GM18511 (cell line): ENCODE data around the gene ZNF711.
"Not testable (repeated sequence)": the region's sequence is repeated elsewhere in the genome, so short reads cannot be mapped to it uniquely, and the experiment has no call there.

Experiments
- ATAC-seq: cut with Tn5 transposase; IDR thresholded peaks from one replicate; pipeline ENCODE4 v1.9.1; 2021; ENCODE audit warnings: mild to moderate bottlenecking, moderate library complexity; ENCODE audit not compliant: unreplicated experiment

The ZNF711 gene

DNA sequence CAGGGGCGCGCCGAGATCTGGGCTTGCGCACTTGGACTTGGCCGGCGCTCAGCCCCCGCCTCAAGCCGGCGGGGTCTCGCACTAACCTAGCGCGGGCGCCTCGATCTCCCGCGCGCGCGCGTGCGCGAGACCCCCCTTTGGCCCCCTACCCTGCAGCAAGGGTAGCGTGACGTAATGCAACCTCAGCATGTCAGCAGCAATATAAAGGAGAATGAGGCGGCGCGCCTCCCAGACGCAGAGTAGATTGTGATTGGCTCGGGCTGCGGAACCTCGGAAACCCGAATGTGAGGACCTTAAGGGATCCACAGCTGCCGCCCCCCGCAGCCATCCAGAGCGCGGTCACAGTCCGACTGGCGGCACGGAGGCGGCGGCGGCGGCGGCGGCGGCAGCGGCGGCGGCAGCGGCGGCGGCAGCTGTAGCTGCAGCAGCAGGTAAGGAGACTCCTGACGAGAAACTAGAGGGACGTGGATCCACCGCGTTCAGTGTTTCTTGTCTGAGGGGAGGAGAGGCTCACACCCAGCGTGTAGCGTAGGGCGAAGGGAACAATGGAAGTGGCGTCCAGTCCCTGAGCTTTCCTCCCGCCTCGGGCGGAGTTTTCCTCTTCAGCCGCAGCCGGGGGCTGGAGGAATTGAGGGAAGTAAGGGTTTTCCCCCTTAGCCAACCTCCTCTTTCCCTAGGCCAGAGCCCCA is at the start of gene ZNF711, which contains the start of gene SATL1:
ZNF711 (plus strand) TSS at position 231 of the 689 bp plus-strand sequence. CDS start 3,582 bp downstream, outside the sequence.
SATL1 (minus strand) TSS at position 19 of the 689 bp plus-strand sequence. CDS start 134,811 bp downstream, outside the sequence.
- ATAC-seq, result peak; percentile 59

DNA sequence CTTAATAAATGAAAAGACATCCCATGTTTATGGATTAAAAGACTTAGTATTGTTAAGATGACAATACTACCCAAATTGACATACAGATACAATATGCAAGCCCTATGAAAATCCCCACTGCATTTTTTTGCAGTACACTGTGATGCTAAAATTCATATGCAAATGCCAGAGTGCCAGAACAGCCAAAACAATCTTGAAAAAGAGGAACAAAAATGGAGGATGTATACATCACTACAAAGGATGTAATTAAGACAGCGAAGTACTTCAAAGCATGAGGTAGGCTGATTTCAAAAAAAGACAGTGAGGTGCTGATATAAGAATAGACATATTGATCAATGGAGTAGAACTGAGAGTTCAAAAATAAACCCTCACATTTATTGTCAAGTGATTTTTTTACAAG is 47.5 kb upstream of the ZNF711 start:
- no peak for ATAC-seq

DNA sequence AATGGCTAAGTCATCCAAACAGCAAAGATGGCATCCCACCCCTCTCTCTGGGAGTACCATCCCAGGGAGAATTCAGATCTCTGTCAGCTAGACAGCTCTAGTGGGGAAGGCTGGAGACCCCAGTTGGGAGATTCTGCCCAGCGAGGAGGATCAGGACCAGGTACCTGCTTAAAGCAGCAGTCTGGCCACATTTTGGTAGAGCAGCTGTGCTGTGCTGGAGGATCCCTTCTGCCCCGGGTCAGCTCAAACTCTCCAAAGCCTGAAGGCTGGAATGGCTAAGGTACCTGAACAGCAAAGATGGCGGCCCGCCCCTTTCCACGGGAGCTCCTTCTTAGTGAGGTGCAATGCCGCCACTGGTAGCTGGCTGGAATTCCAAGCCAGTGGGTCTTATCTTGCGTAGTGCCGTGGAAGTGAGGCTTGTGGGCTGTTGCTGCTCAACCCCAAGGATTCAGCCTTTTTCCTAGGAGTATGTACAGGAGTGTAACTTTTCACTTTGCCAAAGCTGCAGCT is 40.3 kb upstream of the ZNF711 start:
- ATAC-seq, result no peak

DNA sequence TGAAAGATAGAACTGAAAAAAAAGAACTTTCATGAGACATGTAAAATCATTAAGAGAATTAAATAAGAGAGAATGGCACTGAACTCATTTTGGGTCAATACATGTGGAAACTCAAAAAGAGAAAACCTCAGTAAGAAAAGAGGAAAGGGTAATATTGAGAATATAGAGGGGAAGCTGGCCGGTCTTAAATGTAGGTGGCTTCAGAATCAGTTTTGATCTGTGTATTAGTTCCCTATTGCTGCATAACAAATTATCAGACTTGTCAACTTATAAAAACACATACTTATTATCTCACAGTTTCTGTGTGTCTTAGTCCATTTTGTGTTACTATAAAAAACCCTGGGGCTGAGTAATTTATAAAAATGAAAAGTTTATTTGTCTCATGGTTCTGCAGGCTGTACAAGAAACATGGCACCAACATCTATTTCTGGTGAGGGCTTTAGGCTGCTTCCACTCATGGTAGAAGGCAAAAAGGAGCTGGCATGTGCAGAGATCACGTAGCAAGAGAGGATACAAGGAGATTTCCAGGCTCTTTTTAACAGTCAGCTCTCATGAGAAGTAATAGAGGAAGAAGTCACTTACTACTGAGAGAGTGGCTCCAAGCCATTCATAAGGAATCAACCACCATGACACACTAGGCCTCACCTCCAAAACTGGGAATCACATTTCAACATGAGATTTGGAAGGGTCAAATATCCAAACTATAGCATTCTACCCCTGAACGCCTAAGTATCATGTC is 29.8 kb upstream of the ZNF711 start:
- ATAC-seq, result no peak

DNA sequence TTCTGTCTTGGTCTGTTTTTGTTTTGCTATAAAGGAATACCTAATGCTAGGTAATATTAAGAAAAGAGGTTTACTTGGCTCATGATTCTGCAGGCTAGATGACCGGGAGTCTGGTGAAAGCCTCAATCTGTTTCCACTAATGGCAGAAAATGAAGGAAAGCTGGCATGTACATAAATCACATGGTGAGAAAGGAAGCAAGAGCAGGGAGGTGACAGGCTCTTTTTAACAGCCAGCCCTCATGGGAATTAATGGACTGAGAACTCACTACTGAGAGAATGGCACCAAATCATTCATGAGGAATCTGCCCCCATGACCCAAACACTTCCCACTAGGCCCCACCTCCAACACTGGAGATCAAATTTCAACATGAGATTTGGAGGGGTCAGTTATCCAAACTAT is 27.8 kb upstream of the ZNF711 start:
- ATAC-seq, result no peak

DNA sequence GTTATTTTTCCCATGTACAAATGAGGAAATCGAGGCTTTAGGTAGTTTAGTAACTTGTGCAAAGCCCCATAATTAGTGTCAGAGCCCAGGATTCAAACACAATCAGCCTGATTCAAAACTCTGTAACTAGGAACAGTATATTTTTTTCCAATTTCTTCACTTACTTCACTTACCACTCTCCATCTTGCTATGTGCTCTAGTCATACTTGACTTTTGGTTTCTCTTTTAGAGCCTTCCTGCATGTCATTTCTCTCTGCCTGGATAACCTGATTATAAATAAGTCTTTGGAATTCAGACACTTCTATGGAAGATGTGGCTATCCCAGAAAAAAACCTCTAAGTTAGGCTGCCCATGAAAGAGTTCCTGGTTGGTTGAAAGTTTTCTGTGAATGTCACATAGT is 22.4 kb upstream of the ZNF711 start:
- no peak for ATAC-seq

DNA sequence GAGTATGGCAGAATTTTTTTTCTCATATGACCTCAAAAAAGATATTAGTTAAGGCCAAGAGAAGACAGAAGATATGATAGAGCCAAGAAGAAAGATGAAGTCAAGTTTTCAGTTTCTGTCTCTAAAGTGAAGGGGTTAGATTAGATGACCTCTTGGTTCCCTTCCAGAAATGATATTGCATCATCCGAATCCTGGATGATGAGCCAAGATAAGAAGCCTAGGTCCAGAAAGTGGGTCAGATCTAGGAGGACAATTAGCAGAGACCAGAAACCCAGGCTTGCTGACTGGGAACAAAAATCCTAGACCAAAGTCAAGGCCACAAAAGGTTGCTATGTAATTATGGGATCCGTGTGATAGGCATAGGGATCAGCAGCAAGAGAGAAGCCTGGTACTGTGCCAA is 20.4 kb upstream of the ZNF711 start:
- ATAC-seq, result no peak

DNA sequence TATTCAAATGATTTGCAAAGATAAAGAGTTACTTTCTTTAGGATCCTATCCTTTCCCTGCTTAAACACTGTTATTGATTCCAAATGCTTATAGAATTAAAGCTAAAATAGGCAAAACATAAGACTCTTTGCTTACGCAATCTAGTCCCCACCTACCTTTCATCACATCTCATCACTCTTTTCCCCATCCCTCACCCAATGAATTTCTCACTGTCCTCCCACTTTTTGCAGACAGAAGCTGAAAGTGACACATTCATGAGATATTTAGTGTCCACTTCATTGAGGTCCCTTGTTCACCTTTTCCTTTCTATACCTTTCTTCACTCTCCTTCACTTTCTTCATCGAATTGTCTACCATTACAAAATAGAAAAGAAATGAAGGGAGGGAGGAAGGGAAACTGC is 636 bp upstream of the ZNF711 start:
- no peak for ATAC-seq

DNA sequence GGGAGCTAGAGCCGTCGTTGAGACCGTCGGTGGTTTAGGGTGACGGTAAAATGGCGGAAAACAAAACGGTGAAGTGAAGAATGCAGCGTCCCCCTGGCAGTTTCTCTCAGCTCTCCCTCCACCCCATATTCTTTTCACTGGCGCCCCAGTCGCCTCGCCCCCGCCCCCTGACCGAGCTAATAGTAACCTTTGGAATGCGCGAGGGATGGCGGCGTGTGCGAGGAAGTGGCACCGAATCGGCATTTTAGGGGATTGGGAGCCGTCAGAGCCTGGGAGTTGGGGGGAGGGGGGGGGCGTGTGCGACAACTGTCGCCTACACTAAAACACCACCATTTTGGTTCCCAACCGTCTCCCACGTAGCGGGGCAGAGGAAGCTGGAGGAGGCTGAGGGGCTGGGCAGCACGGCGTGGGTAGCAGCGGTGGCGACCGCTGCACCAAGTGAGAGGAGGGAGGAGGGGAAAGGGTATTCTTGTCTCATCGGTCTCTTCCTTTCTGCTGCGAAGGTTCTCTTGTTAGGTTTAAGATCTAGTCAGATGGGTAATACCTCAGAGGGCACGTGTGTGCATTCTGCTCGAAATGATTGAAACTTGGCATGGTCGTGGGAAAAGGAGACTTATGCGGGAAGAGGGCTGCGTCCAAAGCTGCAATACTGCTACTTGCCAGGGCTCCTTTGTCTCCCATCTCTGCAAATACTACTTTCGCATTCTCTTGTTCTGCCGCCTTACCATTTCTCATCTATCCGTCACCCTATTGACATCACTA is 840 bp downstream of the ZNF711 start:
- ATAC-seq, result peak; percentile 50

DNA sequence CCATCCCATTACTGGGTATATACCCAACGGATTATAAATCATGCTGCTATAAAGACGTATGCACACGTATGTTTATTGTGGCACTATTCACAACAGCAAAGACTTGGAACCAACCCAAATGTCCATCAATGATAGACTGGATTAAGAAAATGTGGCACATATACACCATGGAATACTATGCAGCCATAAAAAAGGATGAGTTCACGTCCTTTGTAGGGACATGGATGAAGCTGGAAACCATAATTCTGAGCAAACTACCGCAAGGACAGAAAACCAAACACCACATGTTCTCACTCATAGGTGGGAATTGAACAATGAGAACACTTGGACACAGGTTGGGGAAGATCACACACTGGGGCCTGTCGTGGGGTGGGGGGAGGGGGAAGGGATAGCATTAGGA is 41.5 kb downstream of the ZNF711 start:
- ATAC-seq, result not testable (repeated sequence)

DNA sequence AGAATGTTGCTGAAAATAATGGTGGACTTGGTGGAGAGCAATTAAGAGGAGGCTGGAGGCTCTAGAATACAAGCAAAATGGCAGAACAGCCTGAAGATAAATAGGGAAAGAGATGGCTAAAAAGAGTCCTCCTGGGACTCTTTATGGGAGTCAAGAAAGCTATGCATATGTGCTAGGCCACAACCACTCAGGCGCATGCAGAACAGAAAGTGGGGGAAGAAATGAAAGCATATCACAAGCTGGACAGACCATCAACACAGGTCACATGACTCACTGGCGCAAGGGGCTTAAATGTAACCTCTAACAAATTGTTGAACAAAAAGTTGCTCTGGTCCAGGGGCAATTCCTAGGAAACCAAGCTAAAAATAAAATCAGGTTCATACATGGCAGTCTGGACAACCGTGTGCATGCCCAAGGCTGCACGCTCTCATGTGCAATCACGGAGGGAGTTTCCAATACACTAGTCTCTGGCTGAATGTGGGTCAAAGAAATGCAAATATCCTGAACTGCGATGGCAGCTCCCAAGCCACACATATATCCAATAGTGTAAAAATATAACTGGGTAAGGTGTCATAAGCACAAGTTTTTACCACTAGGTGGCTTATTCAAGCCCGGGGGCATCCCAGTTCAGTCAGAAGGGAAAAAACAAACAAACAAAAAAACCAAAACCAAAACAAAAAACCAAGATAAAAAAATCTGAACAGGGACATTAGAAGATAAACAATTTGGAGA is 45.4 kb downstream of the ZNF711 start:
- ATAC-seq, result no peak

DNA sequence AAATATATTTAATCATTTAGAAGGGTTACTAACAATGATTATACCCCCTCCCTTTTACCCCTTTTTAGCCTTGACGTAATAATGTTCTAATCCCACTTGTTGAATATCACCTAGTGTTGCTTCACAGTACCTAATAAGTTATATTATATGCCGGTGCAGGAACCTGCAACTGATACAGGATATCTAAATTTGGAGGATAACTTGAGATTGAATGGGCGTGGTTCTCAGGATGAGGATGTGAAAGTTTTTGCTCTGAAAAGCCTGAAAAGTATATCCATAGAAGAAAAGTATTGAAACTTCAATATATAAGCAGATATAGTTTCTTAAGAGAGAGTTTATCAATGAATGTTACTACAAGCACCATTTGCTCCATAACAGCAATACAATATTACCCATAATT is 59.8 kb downstream of the ZNF711 start:
- peak; percentile 84 for ATAC-seq

DNA sequence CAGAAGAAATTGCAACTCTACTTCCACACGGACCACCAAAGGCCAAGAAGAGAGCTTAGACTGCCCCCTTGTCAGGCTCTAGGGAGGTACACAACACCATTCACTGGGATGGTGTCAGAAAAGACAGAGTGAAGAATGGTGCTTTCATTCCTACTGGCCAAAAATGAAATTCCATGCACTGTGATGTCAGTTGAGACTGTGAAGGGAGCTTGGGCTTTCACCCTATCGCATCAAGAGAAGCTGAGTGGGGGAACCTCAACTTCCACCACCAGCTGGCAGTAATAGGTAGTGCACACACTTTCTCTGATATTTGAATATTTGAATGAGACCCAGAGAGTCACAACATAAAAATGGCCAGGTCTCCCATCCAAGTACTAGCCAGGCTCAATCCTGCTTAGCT is 65.9 kb downstream of the ZNF711 start:
- ATAC-seq, result no peak

DNA sequence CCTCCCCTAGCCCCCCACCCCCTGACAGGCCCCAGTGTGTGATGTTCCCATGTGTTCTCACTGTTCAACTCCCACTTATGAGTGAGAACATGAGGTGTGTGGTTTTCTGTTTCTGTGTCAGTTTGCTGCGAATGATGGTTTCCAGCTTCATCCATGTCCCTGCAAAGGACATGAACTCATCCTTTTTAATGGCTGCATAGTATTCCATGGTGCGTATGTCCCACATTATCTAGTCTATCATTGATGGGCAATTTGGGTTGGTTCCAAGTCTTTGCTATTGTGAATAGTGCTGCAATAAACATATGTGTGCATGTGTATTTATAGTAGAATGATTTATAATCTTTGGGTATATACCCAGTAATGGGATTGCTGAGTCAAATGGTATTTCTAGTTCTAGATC is 67.6 kb downstream of the ZNF711 start:
- ATAC-seq, result not testable (repeated sequence)
